ENCODE data around the gene PERM1. TPM values are rescaled to one million over a fixed set of nuclear protein-coding genes. Genes with fewer than 3 reads are reported as not detected.
A peak's percentile ranks its signal among the peaks of the same experiment; 100 is the strongest.

The PERM1 gene
- total and polyA plus RNA-seq, 2 of the 13 experiments (the other 11 are each of a cell fraction or from before 2014, with no cell fraction given), result 0.04 to 0.29 TPM

GRCh38 chr1:1001057-1001783 is 19.3 kb upstream of the PERM1 start (continued):
- TF ChIP-seq REXO4 (CRISPR knock-in tag; IDR thresholded peaks at IDR 0.05; ENCODE audit: borderline replicate concordance) (no peak), HDAC2 (CRISPR knock-in tag; IDR thresholded peaks at IDR 0.05) (no peak; the same call in 1 of the 2 replicates), NFATC3 (CRISPR knock-in tag; IDR thresholded peaks at IDR 0.05) (0 out of 2 replicates have a peak, but pooled peaks have one; percentile 23), FOXO1 (CRISPR knock-in tag; IDR thresholded peaks at IDR 0.05) (no peak), ZNF383 (CRISPR knock-in tag; IDR thresholded peaks at IDR 0.05; ENCODE audit: borderline replicate concordance) (no peak), GATAD2A (CRISPR knock-in tag; IDR thresholded peaks at IDR 0.05) (no peak), ZNF747 (CRISPR knock-in tag; IDR thresholded peaks at IDR 0.05; ENCODE audit: borderline replicate concordance) (no peak), ZNF615 (CRISPR knock-in tag; IDR thresholded peaks at IDR 0.05; ENCODE audit: borderline replicate concordance) (no peak), REL (CRISPR knock-in tag; conservative IDR thresholded peaks at IDR 0.05) (no peak), MBNL3 (CRISPR knock-in tag; conservative IDR thresholded peaks at IDR 0.05) (no peak), ZNF10 (CRISPR knock-in tag; IDR thresholded peaks at IDR 0.05; ENCODE audit: borderline replicate concordance, low read depth) (no peak), POLR2G (IDR thresholded peaks at IDR 0.05; ENCODE audit: low read depth, low read length) (no peak), ZNF414 (CRISPR knock-in tag; IDR thresholded peaks at IDR 0.05) (peak; percentile 7; the same call in 1 of the 2 replicates), POLR2A (IDR thresholded peaks at IDR 0.05; ENCODE audit: insufficient read depth in 1 of 2, low read depth in 2 of 2, low read length in 2 of 2) (peak in 1 of 2 experiments; percentile 33; a peak in 1 of 4 replicates), ZNF513 (CRISPR knock-in tag; conservative IDR thresholded peaks at IDR 0.05) (no peak), SALL2 (CRISPR knock-in tag; IDR thresholded peaks at IDR 0.05) (no peak; the same call in 1 of the 2 replicates), FOXJ3 (CRISPR knock-in tag; IDR thresholded peaks at IDR 0.05; ENCODE audit: borderline replicate concordance) (no peak; the same call in 1 of the 2 replicates), IRX3 (CRISPR knock-in tag; IDR thresholded peaks at IDR 0.05; ENCODE audit: borderline replicate concordance, low read depth) (0 out of 2 replicates have a peak, but pooled peaks have one; percentile 35)
- TF ChIP-seq, protein P1, sequence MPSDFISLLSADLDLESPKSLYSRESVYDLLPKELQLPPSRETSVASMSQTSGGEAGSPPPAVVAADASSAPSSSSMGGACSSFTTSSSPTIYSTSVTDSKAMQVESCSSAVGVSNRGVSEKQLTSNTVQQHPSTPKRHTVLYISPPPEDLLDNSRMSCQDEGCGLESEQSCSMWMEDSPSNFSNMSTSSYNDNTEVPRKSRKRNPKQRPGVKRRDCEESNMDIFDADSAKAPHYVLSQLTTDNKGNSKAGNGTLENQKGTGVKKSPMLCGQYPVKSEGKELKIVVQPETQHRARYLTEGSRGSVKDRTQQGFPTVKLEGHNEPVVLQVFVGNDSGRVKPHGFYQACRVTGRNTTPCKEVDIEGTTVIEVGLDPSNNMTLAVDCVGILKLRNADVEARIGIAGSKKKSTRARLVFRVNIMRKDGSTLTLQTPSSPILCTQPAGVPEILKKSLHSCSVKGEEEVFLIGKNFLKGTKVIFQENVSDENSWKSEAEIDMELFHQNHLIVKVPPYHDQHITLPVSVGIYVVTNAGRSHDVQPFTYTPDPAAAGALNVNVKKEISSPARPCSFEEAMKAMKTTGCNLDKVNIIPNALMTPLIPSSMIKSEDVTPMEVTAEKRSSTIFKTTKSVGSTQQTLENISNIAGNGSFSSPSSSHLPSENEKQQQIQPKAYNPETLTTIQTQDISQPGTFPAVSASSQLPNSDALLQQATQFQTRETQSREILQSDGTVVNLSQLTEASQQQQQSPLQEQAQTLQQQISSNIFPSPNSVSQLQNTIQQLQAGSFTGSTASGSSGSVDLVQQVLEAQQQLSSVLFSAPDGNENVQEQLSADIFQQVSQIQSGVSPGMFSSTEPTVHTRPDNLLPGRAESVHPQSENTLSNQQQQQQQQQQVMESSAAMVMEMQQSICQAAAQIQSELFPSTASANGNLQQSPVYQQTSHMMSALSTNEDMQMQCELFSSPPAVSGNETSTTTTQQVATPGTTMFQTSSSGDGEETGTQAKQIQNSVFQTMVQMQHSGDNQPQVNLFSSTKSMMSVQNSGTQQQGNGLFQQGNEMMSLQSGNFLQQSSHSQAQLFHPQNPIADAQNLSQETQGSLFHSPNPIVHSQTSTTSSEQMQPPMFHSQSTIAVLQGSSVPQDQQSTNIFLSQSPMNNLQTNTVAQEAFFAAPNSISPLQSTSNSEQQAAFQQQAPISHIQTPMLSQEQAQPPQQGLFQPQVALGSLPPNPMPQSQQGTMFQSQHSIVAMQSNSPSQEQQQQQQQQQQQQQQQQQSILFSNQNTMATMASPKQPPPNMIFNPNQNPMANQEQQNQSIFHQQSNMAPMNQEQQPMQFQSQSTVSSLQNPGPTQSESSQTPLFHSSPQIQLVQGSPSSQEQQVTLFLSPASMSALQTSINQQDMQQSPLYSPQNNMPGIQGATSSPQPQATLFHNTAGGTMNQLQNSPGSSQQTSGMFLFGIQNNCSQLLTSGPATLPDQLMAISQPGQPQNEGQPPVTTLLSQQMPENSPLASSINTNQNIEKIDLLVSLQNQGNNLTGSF (CRISPR knock-in tag; IDR thresholded peaks at IDR 0.05), result no peak
- TF ChIP-seq, protein P2, sequence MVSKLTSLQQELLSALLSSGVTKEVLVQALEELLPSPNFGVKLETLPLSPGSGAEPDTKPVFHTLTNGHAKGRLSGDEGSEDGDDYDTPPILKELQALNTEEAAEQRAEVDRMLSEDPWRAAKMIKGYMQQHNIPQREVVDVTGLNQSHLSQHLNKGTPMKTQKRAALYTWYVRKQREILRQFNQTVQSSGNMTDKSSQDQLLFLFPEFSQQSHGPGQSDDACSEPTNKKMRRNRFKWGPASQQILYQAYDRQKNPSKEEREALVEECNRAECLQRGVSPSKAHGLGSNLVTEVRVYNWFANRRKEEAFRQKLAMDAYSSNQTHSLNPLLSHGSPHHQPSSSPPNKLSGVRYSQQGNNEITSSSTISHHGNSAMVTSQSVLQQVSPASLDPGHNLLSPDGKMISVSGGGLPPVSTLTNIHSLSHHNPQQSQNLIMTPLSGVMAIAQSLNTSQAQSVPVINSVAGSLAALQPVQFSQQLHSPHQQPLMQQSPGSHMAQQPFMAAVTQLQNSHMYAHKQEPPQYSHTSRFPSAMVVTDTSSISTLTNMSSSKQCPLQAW (CRISPR knock-in tag; IDR thresholded peaks at IDR 0.05), result no peak
